KOPT-K1 (cell line): ENCODE data around the gene DBI.
"Not testable (repeated sequence)": the region's sequence is repeated elsewhere in the genome, so short reads cannot be mapped to it uniquely, and the experiment has no call there.

ENCODE experiments used
- H3K27ac ChIP-seq: fragments of 200-600 bp; sonication (generic); 2 replicates; pipeline ENCODE4 v1.5.1; 2016; ENCODE audit warnings: antibody characterized with exemption, mild to moderate bottlenecking, low read depth, low read length; ENCODE audit not compliant: poor library complexity, severe bottlenecking
- H3K36me3 ChIP-seq: fragments of 200-600 bp; sonication (generic); 2 replicates; pipeline ENCODE4 v1.5.1; 2017; ENCODE audit warnings: antibody characterized with exemption, mild to moderate bottlenecking, low read length, moderate library complexity; ENCODE audit not compliant: insufficient read depth
- H3K9me3 ChIP-seq: fragments of 200-600 bp; sonication (generic); 2 replicates; pipeline ENCODE4 v1.5.1; 2017; ENCODE audit warnings: antibody characterized with exemption, low read length, mild to moderate bottlenecking; ENCODE audit not compliant: insufficient read depth, poor library complexity, severe bottlenecking

The DBI gene

DNA sequence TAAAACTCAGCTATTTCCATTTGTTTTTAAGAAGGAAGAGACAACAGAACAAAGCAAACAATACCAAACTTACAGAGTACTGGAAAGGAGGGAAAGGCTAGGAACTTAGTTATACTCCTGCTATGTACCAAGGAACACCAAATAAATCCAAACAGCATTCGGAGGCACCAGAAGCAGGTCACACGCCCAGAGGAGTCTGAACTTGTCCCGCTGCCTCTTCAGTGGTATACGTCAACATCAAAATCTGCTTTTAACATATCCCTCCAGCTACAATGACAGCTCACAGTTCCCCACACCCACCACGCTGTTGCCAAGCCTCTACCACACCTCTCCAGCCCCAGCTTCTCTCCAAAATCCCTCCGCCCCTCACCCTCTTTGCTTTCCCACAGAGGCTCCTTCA is 17.5 kb upstream of the DBI start:
- Histone ChIP-seq H3K27ac (no peak overlapping the region), H3K9me3 (no peaks in the 10 kb centered on the region), H3K36me3 (no peaks in the 10 kb centered on the region)

DNA sequence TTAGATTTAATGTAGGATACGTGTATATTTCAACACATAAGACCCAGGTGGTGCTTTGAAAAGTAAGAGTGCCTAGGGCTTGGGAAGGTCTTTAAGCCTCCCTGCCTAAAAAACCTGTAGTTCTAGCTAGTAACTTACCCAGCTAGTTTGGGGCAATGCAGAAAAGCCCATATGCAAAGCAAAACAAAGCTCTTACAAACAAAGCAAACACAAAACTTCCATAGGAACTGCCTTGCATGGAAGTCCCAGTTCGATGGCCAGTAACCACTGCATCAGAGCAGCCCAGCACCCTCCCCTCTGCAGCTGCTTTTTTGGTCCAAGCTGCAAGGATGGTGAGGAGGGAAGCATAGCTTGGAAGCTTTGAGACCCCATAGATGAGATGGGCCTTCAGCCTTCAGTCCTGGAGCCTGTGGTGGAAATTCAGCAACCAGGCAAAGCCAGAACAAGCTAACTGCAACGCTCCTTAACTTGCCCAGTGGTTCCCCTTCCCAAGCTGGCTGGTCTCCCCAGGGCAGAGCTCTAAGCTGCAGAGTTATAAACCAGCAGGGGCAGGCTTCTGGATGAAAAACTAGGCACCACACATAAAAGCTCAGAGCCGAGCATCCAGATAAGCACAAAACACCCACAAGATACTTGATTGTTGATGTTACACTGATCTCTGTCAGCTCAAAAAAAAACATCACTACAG is 16.3 kb upstream of the DBI start:
- Histone ChIP-seq H3K36me3 (no peaks in the 10 kb centered on the region), H3K27ac (no peak overlapping the region), H3K9me3 (no peaks in the 10 kb centered on the region)

DNA sequence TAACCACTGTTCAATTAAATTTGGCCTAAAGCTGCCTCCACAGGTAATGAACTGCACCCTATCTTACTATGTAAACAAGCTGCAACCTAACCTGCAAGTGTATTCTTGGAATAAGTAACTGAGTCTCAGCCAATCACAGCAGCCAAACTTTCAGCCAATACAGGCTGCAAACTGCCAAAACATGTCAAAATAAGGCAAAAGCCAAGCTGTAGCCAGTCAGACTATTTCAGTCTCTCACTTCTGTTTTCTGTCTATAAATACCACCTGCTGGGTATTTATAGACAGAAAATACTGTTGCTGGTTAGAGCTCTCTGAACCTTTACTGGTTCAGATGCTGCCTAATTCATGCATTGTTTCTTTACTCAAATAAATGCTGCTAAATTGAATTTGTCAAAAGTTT is 14.4 kb upstream of the DBI start:
- no peaks in the 10 kb centered on the region for H3K36me3 ChIP-seq
- H3K27ac ChIP-seq, result no peak overlapping the region
- H3K9me3 ChIP-seq, result no peaks in the 10 kb centered on the region

DNA sequence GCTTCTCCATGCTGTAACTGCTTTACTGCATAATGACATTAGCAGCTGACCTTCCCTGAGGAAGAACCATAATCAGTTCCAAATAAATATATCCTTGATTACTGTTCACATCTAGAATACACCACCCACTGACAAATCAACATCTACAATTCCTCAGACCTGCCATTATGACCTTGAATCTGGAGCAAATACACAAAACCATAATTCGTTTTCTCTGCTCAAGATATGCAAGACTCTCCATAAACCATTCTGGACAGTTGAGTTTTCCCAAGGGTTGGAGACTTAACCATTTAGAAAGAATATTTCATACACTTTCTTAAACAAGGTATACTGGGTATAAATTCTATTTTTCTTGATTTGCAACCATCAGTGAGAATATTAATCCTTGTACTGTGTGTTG is 11.9 kb upstream of the DBI start:
- no peak overlapping the region for H3K27ac ChIP-seq
- no peaks in the 10 kb centered on the region for H3K9me3 ChIP-seq
- H3K36me3 ChIP-seq, result no peaks in the 10 kb centered on the region

DNA sequence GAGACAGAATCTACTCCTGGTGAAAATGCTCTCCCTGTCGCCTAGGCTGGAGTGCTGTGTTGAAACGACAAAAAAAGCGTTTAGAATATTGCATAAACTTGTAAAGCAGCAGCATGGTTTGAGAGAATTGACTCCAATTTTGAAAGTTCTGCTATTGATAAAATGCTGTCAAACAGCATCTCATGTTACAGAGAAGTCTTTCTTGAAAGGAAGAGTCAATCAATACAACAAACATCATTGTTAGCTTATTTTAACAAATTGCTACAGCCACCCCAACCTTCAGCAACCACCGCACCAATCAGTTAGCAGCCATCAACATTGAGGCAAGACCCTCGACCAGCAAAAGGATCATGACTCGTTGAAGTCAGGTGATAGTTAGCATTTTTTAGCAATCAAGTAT is 7.0 kb upstream of the DBI start:
- no peaks in the 10 kb centered on the region for H3K36me3 ChIP-seq
- H3K9me3 ChIP-seq, result no peaks in the 10 kb centered on the region
- H3K27ac ChIP-seq, result no peak overlapping the region

DNA sequence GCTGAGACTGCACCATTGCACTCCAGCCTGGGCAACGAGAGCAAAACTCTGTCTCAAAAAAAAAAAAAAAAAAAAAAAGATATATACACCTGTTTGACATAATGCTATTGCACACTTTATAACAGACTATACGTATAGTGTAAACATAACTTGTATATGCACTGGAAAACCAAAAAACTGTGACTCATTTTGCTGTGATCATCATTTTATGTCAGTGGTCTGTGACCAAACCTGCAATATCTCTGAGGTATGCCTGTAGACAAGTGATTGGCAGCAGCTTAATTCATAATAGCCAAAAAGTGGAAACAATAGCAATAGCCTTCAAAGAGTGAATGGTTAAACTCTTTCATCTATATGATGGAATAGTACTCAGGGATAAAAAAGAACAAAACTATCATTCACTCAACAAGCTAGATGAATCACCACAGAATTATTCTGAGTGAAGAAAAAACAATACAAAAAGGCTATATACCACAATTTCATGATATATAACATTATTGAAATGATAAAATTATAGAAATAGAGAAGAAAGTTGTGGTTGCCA is 6.3 kb upstream of the DBI start:
- Histone ChIP-seq H3K36me3 (no peaks in the 10 kb centered on the region), H3K9me3 (no peaks in the 10 kb centered on the region), H3K27ac (no peak overlapping the region)

DNA sequence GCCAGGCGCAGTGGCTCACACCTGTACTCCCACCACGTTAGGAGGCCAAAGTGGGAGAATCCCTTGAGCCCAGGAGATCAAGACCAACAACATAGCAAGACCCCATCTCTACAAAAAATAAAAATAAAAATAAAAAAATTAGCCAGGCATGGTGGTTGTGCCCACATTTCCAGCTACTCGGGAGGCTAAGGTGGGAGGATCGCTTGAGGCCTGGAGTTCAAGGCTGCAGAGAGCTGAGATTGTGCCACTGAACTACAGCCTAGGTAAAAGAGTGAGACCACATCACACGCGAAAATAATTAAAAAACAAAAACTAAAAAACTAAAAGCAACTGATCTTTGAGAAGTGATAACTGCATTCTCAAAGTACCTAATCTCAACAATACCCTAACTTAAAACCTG is 2.0 kb upstream of the DBI start:
- Histone ChIP-seq H3K9me3 (no peaks in the 10 kb centered on the region), H3K27ac (no peak overlapping the region)

DNA sequence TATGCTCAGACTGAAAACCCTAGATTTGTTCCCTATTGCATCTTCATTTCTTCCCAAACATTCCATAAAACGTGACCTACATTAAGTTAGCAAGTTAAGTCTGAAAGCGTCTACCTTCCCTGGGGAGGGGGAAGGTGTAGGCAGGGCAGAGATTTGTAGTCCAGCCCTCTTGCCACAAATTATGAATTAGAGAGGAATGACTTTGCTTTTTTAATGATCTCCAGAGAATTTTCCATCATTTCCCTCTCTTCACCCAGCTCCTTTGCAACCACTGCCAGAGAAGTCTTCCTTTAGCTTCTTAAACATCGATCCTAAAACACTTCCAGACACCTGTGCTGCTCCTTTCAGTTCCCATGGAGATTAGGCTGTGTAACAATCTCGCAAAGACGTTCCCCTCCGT is 1.3 kb upstream of the DBI start:
- H3K36me3 ChIP-seq, result peaks cover 26% of the 10 kb centered on the region
- H3K9me3 ChIP-seq, result no peaks in the 10 kb centered on the region
- peak overlapping the region; percentile 88 for H3K27ac ChIP-seq

More for the DNA sequence above, 2.0 kb upstream of the DBI start:
- peaks cover 19% of the 10 kb centered on the region for H3K36me3 ChIP-seq

DNA sequence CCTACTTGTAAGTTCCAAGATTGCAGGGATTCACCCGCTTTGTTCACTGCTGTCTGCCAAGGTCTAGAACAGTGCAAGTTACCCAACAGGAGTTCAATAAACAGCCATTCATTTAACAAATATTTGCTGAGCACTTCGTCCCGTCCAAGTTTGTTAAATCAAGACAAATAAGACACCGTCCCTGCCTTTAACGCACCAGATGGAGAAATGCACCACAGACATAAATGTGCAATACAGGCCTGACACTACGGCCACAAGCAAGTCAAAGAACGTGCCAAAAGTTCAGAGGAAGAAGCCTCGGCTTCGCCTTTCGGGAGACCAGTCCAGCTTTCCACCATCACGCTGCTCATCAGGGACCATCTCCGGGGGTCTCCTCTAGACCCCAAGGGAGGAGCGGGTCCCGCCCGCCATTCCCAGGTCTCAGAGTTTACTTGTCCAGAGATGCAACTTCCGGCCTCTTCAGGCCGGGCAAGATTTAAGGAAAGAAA is 572 bp upstream of the DBI start:
- H3K27ac ChIP-seq, result peak overlapping the region; percentile 88
- no peaks in the 10 kb centered on the region for H3K9me3 ChIP-seq
- peaks cover 33% of the 10 kb centered on the region for H3K36me3 ChIP-seq

DNA sequence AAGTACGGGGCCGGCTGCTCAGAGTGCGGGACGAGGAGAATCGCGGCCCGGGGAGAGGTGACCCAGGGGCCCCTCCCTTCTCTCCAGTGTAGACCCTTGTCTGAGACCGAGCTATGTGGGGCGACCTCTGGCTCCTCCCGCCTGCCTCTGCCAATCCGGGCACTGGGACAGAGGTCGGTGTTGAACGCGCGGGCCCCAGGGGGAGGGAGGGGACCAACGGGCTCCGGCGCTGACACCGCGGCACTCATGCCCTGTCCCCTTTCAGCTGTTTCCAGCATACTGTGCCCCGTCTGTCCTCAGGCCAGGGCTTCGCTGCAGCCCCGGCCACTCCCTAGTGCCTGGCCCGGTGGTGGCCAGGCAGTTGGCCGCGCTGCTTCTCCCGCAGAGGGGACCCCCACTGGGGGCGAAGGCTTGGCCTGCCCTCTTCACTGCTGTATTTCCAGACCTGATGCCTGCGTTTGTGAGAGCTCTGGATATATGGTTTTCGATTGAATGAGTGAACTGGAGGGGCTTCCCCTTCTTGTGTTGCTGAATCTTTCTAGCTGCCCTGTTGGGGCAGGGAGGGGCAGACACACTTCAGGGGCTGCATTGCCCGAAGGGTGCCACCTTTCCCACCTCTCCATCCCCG is 809 bp downstream of the DBI start:
- peak overlapping the region; percentile 88 for H3K27ac ChIP-seq
- peaks cover 47% of the 10 kb centered on the region for H3K36me3 ChIP-seq

DNA sequence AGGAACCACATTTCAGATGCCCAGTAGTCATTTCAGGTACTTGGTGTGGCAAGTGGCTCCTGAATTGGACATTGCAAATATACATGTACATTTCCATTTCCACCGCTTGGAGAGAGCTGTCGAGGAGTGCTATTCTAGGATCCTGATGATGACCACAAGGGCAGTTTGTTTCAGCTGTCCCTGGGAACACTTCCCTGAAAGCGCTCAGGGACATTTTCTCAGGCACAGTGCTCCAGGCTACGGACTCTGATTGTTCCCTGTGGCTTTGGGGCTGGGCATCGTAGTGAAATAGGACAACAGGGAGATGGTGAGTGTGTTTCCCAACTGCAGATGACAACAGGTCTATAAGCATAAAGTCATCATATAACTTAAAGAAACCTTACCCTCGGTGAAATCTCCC is 3.1 kb downstream of the DBI start:
- Histone ChIP-seq H3K9me3 (peaks cover 15% of the 10 kb centered on the region), H3K27ac (no peak overlapping the region), H3K36me3 (peaks cover 67% of the 10 kb centered on the region)

More for the DNA sequence above, 809 bp downstream of the DBI start:
- H3K9me3 ChIP-seq, result peaks cover under 1% of the 10 kb centered on the region

DNA sequence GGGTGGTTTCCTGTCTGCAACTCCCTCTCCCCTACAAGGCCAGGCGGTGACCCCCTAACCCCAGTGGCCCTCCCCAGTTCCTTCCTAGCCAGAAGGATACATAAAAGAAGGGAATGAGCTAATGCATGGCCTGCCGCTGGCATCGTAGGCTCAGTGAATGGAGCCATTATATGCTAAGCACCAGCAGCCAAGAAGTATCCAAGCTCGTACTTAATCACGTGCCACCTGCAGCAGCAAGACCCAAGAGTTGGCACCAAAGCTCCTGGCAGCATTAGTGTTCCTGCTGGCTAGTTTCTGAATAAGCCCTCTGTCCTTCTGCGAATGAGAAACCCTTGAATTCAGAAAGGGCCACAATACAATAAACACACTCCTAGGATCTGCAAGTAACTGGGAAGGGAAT is 4.3 kb downstream of the DBI start:
- H3K36me3 ChIP-seq, result peaks cover 67% of the 10 kb centered on the region
- no peak overlapping the region for H3K27ac ChIP-seq
- H3K9me3 ChIP-seq, result peaks cover 15% of the 10 kb centered on the region

DNA sequence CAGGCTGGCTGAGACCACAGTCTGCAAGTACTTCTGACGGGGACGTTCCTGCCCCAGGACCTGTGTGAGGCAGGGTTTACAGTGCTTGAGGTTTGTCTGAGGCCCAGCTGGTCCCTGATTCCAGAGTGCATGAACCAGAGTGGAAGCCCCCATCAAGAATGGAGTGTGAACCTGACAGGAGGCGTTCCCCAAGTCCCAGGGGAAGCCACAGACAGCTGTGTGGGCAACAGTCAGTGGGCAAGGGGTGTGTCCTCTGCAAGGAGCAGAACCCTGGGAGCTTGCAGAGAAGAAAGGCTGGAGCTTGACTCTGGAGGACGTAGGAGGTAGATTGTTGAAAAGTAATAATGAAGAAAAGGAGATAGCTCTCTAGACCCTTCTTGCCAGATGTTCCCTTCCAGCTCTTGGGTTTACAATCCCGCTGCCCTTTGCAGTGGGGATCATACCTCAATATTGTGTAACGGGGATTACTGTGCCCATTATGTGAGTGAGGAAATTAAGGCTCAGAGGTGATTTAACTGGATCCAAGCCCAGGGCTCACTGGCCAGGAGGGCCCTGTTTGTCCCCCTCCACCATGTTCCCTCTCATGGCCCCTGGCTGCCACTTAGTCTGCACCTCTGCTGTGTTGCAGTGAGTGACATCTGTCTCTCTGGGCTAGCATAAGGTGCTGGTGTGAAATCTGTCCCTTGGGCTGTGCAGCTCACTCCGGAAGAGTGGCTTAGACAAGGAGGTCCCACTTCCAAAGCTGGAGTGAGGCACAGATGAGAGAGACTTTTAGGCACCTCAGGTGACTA is 6.2 kb downstream of the DBI start:
- Histone ChIP-seq H3K36me3 (peaks cover 66% of the 10 kb centered on the region), H3K27ac (no peak overlapping the region), H3K9me3 (peaks cover 15% of the 10 kb centered on the region)

DNA sequence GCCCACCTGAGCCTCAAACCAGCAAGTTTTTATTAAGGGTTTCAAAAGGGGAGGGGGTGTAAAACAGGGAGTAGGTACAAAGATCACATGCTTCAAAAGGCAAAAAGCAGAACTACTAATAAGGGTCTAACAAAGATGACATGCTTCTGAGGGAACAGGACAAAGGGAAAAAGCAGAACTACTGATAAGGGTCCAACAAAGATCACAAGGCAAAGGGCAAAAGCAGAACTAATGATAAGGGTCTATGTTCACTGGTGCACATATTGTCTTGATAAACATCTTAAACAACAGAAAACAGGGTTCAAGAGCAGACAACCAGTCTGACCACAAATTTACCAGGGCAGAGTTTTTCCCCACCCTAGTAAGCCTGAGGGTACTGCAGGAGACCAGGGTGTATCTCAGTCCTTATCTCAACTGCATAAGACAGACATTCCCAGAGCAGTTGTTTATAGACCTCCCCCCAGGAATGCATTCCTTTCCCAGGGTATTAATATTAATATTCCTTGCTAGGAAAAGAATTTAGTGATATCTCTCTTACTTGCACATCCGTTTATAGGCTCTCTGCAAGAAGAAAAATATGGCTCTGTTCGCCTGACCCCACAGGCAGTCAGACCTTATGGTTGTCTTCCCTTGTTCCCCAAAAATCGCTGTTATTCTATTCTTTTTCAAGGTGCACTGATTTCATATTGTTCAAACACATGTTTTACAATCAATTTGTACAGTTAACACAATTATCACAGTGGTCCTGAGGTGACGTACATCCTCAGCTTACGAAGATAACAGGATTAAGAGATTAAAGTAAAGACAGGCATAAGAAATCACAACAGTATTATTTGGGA is 7.3 kb downstream of the DBI start:
- H3K27ac ChIP-seq, result not testable (repeated sequence)
- H3K9me3 ChIP-seq, result peaks cover 15% of the 10 kb centered on the region
- H3K36me3 ChIP-seq, result peaks cover 54% of the 10 kb centered on the region
